Fibroblast of lung (primary cell): Measurements from ENCODE around the gene CNDP1.

Experiments used
- CTCF ChIP-seq, 2 donors: IDR thresholded peaks in 1 of 2; conservative IDR thresholded peaks in 1 of 2; 1 replicate in 1 of 2; 2 replicates in 1 of 2; pipeline ENCODE4 v1.5.1; 2011 to 2012; ENCODE audit warnings: low read length in 2 of 2, control low read depth in 1 of 2, inconsistent platforms in 1 of 2, low read depth in 1 of 2, mild to moderate bottlenecking in 1 of 2
- EZH2 ChIP-seq: IDR thresholded peaks from 2 replicates; pipeline ENCODE4 v1.5.1; 2012; ENCODE audit warnings: low read length, control low read depth, mild to moderate bottlenecking; ENCODE audit errors: missing control alignments

- TF ChIP-seq CTCF (conservative IDR thresholded peaks at IDR 0.05 in 1 of 2, IDR thresholded peaks at IDR 0.05 in 1 of 2; ENCODE audit: low read depth in 1 of 2, low read length in 2 of 2), result no peak
- no peak for TF ChIP-seq EZH2
These were observed 15.3 kb downstream of the CNDP1 start for GRCh38 chr18:74549591-74550104.
